Measurements from ENCODE around the gene TIAL1. TPM values are rescaled to one million over a fixed set of nuclear protein-coding genes. Genes with fewer than 3 reads are reported as not detected.

TIAL1 gene
- total and polyA plus RNA-seq, 2 of the 4 experiments (the other 2 are of a cell fraction), result 28.0 to 83.5 TPM

DNA sequence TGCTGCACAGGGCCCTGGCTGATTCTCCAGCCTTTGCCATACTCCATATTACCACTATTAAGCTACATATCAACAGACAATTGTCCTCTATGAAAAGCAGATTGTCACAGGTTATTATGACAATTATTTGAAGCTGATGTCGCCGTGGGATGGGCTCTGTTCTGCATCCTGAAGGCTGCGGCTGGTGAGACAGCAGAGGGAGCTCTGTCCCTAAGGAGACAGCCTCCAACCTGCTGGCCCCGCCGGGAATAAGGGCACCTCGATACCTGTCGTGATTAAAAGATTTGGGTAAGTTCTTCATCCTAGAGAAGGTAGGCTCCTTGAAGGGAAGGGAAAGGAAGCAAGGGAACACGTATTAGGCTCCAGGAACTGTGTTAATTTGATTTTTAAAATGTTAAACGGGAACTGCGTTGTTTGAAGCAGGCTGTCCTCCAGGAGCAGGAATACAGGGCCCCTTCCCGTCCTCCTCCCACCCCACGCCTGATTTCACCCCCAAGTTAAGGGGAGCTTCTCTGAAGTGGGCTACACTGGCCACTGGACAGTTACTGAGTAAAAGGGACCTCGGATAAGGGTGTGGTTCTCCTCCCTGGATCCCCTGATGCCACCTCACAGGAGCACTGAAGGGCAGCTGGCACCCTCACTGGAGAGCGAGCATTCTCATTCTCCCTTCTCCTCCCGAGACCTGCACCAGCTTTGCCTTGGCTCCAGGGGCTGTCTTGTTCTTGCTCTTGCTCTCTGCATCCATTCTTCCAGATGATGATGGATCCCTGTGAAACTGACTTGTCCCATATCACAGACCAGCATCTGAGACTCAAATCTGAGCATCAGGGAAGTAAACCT is 11.8 kb upstream of the TIAL1 start:
- Histone ChIP-seq H4K5ac (ENCODE audit: low read depth, low read length) (no peak overlapping the region), H3K4me1 (ENCODE audit: control insufficient read depth, insufficient read depth, low read length) (no peaks in the 10 kb centered on the region), H3K36me3 (ENCODE audit: control insufficient read depth, insufficient read depth, low read length) (no peaks in the 10 kb centered on the region), H2BK20ac (ENCODE audit: low read depth, low read length) (no peak overlapping the region), H3K56ac (ENCODE audit: extremely low read depth, insufficient read depth, low read length) (no peak overlapping the region), H3K14ac (replicated peaks; ENCODE audit: low read depth, low read length) (no peak overlapping the region), H3K23ac (ENCODE audit: low read depth, low read length) (no peak overlapping the region), H3K4ac (ENCODE audit: low read depth, low read length) (no peak overlapping the region), H3K9me3 (ENCODE audit: control insufficient read depth, insufficient read depth, low read length) (no peaks in the 10 kb centered on the region), H3K27ac (ENCODE audit: insufficient read depth, low read length) (no peak overlapping the region), H2AK5ac (ENCODE audit: low read depth, low read length) (no peak overlapping the region), H2BK15ac (ENCODE audit: low read depth, low read length) (no peak overlapping the region), H2AK9ac (replicated peaks; ENCODE audit: low read depth, low read length, poor library complexity) (no peak overlapping the region), H2AFZ (replicated peaks; ENCODE audit: low read length, poor library complexity) (peak overlapping the region; percentile 71), H3K9me1 (ENCODE audit: insufficient read depth, low read length) (no peaks in the 10 kb centered on the region), H3K4me2 (ENCODE audit: low read depth, low read length) (0 out of 2 replicates have a peak overlapping the region, but pooled peaks have one; percentile 58), H4K20me1 (ENCODE audit: insufficient read depth, low read length) (no peaks in the 10 kb centered on the region), H2BK120ac (ENCODE audit: low read depth, low read length) (no peak overlapping the region), H3K4me3 (ENCODE audit: insufficient read depth, low read depth, low read length) (no peak overlapping the region), H4K91ac (ENCODE audit: insufficient read depth, low read depth, low read length) (no peak overlapping the region), H2BK5ac (ENCODE audit: low read depth, low read length, poor library complexity, severe bottlenecking) (no peak overlapping the region), H3K27me3 (ENCODE audit: control insufficient read depth, insufficient read depth, low read length) (no peaks in the 10 kb centered on the region; the same call in 1 of the 2 replicates), H3K18ac (ENCODE audit: low read depth, low read length) (no peak overlapping the region), H3K79me1 (ENCODE audit: low read depth in 1 of 2, low read length in 2 of 2) (no peaks in the 10 kb centered on the region), H4K8ac (ENCODE audit: low read depth in 2 of 2, low read length in 2 of 2) (no peak overlapping the region), H3K9ac (ENCODE audit: low read depth, low read length) (no peak overlapping the region)
- CTCF ChIA-PET, result interaction anchor here (0.5 to 1.1 kb wide), 6 partner anchors 75 to 728 kb away, joined by 3 to 5 read pairs (median 3); no protein-coding TSS in a partner anchor
- POLR2A ChIA-PET (ENCODE audit: unreplicated experiment), result no interaction called here
- ATAC-seq (ENCODE audit: low read depth) (peak; percentile 97), DNase-seq (peak; percentile 35)
- WGBS, 2 experiments (ENCODE audit: extremely low coverage in 2 of 2, insufficient read length in 1 of 2), result 18% methylated on average over 7 of the region's 15 CpGs; no CpG with 5 or more reads in 1 of the 2 experiments
- in situ Hi-C loops (cut with MboI; ENCODE audit: low sequenced_read_pairs), result no loop called here
- intact Hi-C loops (cut with micrococcal nuclease), result loop anchor here (1.0 to 2.0 kb wide), 3 partner anchors 44 to 251 kb away; no protein-coding TSS in a partner anchor
- dilution Hi-C loops (cut with HindIII; ENCODE audit: low sequenced_read_pairs, unreplicated experiment), result no loop called here
- BruUV-seq (replicated peaks), result no TSS peak
- TF ChIP-seq CHD1 (IDR thresholded peaks at IDR 0.05; ENCODE audit: low read depth, low read length), result no peak
- TF ChIP-seq MXI1 (IDR thresholded peaks at IDR 0.05; ENCODE audit: borderline replicate concordance, low read depth, low read length), result no peak
- no peak for TF ChIP-seq POLR2A (IDR thresholded peaks at IDR 0.05; ENCODE audit: low read depth, low read length)
- TF ChIP-seq RFX5 (IDR thresholded peaks at IDR 0.05; ENCODE audit: low read depth, low read length), result no peak
- TF ChIP-seq NFE2L2 (IDR thresholded peaks at IDR 0.05; ENCODE audit: low read depth, low read length), result no peak
- peak; percentile 75 for TF ChIP-seq RAD21 (IDR thresholded peaks at IDR 0.05; ENCODE audit: low read length)
- no peak for TF ChIP-seq USF2 (IDR thresholded peaks at IDR 0.05; ENCODE audit: low read depth, low read length)
- no peak for TF ChIP-seq BHLHE40 (IDR thresholded peaks at IDR 0.05; ENCODE audit: low read depth, low read length)
- no peak for TF ChIP-seq RCOR1 (IDR thresholded peaks at IDR 0.05; ENCODE audit: insufficient replicate concordance, low read length)
- TF ChIP-seq CTCF (conservative IDR thresholded peaks at IDR 0.05; ENCODE audit: low read depth, low read length), result peak; percentile 73
- no peak for TF ChIP-seq MAFK (IDR thresholded peaks at IDR 0.05; ENCODE audit: low read depth, low read length)
- TF ChIP-seq CEBPB (IDR thresholded peaks at IDR 0.05; ENCODE audit: low read depth, low read length), result no peak
- TF ChIP-seq FOS (IDR thresholded peaks at IDR 0.05; ENCODE audit: low read depth, low read length), result no peak
- TF ChIP-seq, protein P1, sequence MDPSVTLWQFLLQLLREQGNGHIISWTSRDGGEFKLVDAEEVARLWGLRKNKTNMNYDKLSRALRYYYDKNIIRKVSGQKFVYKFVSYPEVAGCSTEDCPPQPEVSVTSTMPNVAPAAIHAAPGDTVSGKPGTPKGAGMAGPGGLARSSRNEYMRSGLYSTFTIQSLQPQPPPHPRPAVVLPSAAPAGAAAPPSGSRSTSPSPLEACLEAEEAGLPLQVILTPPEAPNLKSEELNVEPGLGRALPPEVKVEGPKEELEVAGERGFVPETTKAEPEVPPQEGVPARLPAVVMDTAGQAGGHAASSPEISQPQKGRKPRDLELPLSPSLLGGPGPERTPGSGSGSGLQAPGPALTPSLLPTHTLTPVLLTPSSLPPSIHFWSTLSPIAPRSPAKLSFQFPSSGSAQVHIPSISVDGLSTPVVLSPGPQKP (IDR thresholded peaks at IDR 0.05; ENCODE audit: borderline replicate concordance, low read depth, low read length), result no peak
- TF ChIP-seq MAZ (IDR thresholded peaks at IDR 0.05; ENCODE audit: borderline replicate concordance, low read depth, low read length), result no peak

Measured in IMR-90 (cell line).